Ecto neural progenitor cell (in vitro differentiated cells): ENCODE data around the gene IRF2BP2.

Experiments
- DNase-seq: peaks from one replicate; pipeline ENCODE4 v3.0.0-alpha.2; 2018; ENCODE audit warnings: low spot score

The IRF2BP2 gene

DNA sequence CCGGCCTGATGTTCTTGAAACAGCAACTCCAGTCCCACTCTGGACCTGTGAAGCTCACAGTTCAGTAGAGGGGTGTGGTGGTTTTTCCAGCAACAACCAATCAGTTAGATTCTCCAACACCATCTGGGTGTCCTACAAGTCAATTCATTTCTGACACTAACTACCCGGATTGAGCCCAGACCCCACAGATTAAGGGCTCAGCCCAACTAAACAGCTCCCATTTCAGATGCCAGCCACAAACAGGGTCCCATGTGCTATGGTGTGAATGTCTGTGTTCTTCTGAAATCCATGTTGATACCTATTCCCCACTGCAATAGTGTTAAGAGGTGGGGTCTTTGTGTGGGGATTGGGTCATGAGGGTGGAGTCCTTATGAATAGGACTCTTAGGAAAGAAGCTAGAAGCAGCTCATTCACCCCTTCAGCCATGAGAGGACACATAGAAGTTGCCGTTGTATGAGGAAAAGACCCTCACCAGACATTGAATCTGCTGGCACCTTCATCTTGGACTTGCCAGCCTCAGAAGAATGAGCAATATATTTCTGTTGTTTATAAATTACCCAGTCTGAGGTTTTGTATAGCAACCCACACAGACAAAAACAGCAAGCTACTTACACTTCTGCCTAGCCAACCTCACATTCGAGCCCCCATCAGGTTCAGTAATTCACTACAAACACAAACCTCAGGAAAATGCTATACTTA lies 53.6 kb downstream of the IRF2BP2 start:
- peak; percentile 14 for DNase-seq

- peak; percentile 29 for DNase-seq
These were observed 54.5 kb downstream of the IRF2BP2 start for GRCh38 chr1:234555390-234556024.

DNA sequence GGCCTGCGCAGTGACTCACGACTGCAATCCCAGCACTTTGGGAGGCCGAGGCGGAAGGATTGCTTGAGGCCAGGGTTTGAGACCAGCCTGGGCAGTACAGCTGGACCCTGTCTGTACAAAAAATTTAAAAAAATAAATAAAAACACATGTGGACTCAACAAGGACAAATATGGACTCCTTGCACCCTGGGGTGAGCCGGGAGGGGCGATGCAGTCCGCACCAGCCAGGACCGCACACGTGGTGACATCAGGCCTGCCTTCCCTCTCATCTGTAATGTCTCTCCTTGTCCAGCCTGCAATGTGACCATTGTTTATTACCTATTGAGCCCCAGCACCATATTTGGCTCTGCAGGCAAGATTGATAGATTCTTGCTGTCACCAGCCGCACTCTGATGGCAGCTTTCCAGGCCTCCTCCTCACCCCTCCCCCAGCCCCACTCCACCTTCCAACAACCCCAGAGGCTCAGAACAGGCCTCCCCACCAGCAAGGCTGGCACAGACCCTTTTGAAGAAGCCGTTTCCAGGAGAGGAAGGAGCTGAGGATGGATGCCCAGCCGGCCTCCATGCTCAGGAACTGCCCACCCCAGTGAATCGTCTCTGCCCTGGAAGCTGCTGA lies 55.2 kb downstream of the IRF2BP2 start:
- DNase-seq, result no peak
